ENCODE results near the gene PLCG1.
A peak's percentile ranks its signal among the peaks of the same experiment; 100 is the strongest.

The PLCG1 gene

DNA sequence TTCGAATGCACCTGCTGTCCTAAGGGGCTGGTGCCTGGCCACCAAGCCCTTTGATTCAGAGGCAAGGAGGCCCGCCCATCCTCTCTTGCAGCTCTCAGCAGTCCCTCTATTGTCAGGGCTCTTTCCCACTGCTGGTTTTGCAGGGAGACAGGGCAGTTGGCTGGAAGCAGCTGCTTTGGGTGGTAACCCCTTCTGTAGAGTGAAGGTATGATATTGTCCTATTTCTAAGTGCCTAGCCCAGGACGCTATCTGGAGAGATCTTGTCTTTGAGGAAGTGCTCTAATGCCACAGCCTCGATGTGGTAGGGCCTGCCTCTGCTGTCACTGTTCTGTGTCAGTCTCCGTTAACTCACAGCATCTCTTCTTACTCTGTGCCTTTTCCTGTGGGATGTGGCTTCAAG, 5.6 kb downstream of the PLCG1 start:
- no peak for DNase-seq

GRCh38 chr20:41143354-41143753, 6.0 kb downstream of the PLCG1 start:
- no peak for DNase-seq

GRCh38 chr20:41145317-41145716, 8.0 kb downstream of the PLCG1 start:
- DNase-seq: no peak

GRCh38 chr20:41145821-41146620, 8.7 kb downstream of the PLCG1 start:
- DNase-seq: no peak

GRCh38 chr20:41147767-41148191, 10.4 kb downstream of the PLCG1 start:
- DNase-seq: no peak

DNA sequence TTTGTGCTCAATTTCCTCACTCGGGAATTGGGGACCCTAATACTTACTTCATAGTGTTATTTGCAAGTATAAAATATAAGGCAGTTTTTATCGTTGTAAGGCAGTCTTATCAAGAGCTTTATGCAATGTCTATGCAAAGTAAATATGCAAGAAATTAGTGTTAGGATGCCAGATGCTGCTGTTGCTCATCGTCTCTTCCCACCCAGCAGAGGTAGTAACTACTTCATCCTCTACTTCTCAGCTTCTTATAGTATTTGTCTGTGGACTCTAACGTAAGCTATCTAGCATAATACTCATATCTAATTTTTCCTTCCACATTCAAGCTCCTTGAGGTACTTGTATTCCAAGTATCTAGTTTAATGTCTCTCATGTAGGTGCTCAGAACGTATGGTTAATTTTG, 11.6 kb downstream of the PLCG1 start:
- no peak for DNase-seq

DNA sequence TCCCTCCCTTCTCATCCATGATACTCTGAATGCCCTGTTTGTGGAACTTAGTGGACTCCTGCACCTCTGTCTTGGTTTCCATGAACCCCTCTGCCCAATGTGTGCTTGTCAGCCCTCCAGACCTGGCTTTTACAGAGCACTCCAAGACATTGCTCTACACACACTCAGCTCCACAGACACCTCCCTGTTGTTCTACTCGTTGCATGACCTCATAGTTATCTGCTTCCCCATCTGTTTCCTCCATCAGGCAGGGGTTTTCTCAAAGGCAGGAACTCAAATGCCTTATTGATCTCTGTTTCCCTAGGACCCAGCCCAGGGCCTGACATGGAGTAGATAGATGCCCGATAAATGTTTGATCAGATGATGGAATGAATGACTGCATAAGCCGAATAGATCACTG, 13.3 kb downstream of the PLCG1 start:
- no peak for DNase-seq

- DNase-seq: no peak
These were observed 14.0 kb downstream of the PLCG1 start for GRCh38 chr20:41151134-41151869.

DNA sequence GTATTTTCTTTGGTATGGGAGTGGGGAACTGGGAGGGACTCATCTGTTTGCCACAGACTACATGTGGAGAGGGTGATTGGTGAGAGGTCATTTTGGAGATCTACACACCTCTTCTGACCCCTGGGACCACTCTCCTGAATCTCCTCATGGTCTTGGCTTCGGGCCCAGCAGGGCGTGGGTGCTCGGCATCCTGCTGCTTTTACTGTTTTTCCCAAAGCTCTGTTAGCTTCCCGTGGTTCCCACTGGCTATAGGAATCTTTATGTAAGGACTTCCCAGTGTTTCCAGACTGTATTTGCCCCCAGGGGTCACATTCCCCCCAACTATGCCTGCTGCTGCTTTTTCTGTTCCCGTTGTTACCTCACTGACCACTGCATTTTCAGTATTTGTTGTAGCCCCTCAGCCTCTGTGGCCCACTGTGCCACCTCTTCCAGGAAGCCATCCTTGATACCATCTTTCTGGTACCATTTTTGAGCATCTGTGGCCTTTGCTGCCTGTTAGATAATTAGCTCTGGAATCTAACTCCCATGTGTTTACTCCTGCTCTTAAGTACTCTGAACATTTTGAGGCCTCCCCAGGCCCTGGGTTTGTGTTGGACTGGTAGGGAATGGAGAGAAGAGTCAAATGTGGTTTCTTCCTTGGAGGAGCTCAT, 14.9 kb downstream of the PLCG1 start:
- DNase-seq: peak; percentile 8

DNA sequence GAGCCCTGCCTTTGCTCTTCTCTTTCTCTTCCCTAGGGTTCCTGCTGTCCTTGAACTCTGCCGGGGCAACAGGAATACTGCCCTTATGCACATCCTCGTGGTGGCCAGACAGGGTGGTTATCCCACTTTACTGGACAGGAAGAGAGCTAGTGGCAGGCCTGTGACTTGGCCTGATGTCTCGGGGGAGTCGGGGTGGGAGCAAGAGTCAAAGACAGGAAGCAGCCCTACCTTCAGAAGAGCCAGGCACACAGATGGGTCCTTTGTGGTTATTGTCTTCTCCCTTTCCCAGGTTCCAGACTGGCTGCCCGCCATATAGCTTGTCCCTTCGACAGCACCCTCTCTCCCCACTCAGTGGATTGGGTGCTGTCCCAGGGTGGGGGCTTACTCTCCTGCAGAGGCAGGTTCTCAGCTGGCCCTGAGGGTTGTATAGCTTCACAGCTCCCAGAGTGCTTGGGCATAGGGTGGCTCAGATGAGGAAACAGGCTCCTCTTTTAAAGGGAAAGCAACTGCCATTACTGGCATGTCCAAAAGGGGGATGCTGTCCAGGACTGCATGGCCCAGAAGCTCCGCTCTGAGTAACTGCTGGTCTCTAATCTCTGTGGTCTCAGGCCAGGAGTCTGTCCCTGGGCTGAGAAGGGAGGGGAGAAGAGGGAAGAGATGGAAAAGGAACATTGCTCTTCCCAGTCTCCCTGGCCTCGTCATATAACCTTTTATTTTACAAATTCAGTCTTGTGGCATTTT, 17.3 kb downstream of the PLCG1 start:
- DNase-seq: no peak

GRCh38 chr20:41155261-41155660, 17.9 kb downstream of the PLCG1 start:
- DNase-seq: no peak

- DNase-seq: no peak
These were observed 20.8 kb downstream of the PLCG1 start for GRCh38 chr20:41158082-41158625.

GRCh38 chr20:41159547-41159946, 22.2 kb downstream of the PLCG1 start:
- no peak for DNase-seq

DNA sequence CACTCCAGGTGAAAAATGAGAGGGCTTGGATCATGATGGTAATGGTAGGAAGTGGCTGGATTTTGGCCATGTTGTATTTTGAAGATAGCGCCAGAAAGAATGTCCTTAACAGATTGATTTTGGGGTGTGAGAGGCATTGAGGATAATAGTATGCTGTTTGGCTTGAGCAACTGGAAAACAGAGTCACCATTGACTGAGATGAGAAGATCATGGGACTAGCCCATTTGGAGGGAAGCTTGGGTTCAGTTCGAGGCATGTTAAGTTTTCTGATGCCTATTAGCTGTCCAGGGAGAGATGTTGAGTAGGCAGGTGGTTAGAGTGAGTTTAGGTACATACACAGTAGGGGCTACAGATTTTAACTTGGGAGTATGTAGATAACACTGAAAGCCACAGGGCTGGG, 23.3 kb downstream of the PLCG1 start:
- no peak for DNase-seq

GRCh38 chr20:41161886-41162285, 24.5 kb downstream of the PLCG1 start:
- DNase-seq: no peak

- no peak for DNase-seq
These were observed 25.1 kb downstream of the PLCG1 start for GRCh38 chr20:41162396-41162795.

DNA sequence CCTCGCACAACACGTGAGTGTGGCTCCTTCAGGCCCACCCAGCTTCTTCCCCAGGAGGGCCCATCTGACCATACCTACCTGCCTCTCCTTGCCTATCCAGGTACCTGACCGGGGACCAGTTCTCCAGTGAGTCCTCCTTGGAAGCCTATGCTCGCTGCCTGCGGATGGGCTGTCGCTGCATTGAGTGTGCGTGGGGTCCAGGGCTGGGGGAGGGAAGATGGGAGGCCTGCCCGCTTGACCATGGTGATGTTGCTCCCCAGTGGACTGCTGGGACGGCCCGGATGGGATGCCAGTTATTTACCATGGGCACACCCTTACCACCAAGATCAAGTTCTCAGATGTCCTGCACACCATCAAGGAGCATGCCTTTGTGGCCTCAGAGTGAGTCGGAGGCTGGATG, 26.5 kb downstream of the PLCG1 start:
- DNase-seq: no peak

- no peak for DNase-seq
These were observed 27.9 kb downstream of the PLCG1 start for GRCh38 chr20:41165001-41165882.

DNA sequence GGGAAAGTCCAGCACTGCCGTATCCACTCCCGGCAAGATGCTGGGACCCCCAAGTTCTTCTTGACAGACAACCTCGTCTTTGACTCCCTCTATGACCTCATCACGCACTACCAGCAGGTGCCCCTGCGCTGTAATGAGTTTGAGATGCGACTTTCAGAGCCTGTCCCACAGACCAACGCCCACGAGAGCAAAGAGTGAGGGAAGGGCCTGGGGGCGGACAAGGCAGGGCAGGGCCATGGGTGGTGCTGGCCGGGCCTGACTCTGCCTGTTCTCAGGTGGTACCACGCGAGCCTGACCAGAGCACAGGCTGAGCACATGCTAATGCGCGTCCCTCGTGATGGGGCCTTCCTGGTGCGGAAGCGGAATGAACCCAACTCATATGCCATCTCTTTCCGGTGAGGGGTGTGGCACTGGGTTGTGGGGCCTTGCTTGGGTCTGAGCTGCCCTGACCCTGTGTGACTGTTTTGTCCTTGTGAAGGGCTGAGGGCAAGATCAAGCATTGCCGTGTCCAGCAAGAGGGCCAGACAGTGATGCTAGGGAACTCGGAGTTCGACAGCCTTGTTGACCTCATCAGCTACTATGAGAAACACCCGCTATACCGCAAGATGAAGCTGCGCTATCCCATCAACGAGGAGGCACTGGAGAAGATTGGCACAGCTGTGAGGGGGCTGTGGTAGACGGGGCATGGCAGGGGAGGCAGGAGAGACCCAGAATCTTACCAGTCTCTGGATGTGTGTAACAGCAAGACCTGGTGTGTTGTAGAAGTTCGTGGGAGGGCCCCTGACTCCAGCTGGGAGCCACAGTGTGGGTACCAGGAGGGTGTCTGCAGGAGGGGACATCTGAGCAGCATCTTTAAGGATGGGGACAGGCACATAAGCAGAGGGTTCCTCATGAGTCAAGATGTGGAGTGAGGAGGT, 29.1 kb downstream of the PLCG1 start:
- no peak for DNase-seq

DNA sequence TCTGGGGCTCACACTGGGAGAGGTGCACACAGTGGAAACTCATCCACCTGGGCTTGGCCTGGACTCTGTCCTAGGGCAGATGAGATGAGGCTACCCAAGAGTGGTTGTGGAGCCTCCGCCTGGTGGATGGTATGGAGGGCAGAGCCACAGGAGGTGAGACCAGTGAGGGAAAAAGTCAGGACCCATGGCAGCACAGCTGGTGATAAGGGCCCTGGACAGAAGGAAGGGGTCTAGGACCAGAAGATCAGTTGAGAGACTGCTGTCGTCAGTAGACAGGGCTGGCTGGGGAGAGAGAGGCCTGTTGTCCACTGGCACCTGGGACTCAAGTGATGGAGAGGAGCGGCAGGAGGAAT, 29.8 kb downstream of the PLCG1 start:
- DNase-seq: no peak
